ENCODE data around the gene TRAF1.

Gene TRAF1

DNA sequence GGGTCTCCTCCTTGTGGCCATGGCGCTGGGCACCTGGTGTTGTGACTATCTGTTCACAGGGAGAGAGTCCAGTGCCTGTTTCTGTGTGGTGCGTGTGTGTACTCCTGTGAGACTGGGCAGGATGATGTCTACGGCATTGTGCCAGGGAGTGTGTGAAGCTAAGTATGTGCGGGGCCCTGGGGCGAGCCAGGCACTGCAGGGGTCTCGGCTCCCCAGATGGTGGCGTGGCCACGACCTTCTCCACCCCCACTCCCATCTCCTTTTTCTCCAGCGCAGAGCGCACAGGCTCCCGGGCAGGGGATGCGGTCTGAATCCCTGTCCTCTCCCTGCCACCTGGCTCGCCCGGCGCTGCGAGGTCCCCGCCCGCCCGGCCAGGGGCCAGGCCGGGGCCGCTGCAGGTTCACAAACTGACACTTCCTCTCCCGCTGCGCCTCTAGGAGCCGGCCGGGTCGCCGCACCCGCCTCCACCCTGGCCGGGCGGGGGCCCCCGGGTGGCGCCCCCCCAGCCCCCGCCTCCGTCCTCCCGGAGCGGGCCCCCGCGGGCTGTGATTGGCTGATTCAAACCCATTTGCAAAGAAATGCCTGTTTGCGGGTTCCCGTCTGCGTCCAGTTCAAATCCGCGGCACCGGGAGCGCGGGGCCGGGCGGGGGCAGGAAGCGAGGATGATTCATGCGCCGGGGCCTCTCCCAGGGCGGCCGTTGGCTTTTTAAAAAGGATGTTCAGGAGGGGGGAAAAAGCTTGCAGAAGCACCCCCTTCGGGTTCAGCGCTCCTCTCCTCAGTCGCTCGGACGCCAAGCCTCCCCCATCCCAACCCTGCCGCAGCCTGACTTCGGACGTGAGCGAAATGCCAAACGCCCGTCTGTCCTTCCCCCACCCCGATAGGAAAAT is 50.4 kb downstream of the TRAF1 start:
- peaks cover 8 to 41% (median 30%) of the 10 kb centered on the region in 4 experiments for H3K4me1 ChIP-seq (ENCODE audit: control extremely low read depth in 1 of 4, control insufficient read depth in 4 of 4, insufficient read depth in 4 of 4, low read length in 3 of 4)
- 2% methylated on average over 48 of the region's 65 CpGs for WGBS (ENCODE audit: insufficient coverage)
- no peaks in the 10 kb centered on the region for H3K9me3 ChIP-seq (ENCODE audit: control extremely low read depth in 1 of 5, control insufficient read depth in 4 of 5, insufficient read depth in 2 of 5, low read depth in 1 of 5, low read length in 4 of 5)
- POLR2A ChIA-PET, result interaction anchor here (0.6 to 1.9 kb wide), 2 partner anchors 21 to 25 kb away, joined by 4 to 6 read pairs; no protein-coding TSS in a partner anchor
- peaks cover 0 to 37% (median 26%) of the 10 kb centered on the region in 4 experiments for H3K36me3 ChIP-seq (ENCODE audit: control insufficient read depth in 4 of 4, insufficient read depth in 4 of 4, low read length in 3 of 4)
- peak overlapping the region; percentile 59 to 93 for H3K27ac ChIP-seq (ENCODE audit: insufficient read depth in 1 of 2, low read depth in 1 of 2, low read length in 2 of 2, poor library complexity in 1 of 2, severe bottlenecking in 2 of 2)
- H3K4me3 ChIP-seq (ENCODE audit: control insufficient read depth in 1 of 7, extremely low read depth in 1 of 7, insufficient read depth in 4 of 7, low read depth in 2 of 7, low read length in 6 of 7), result peak overlapping the region; percentile 51 to 81 (median 73)
- DNase-seq, result peak; percentile 92 to 97 (median 95)
- CTCF ChIA-PET, result interaction anchor here (1.0 to 3.7 kb wide), 3 partner anchors 11 to 16 kb away, joined by 3 to 13 read pairs (median 3); no protein-coding TSS in a partner anchor
- no peaks in the 10 kb centered on the region for H3K27me3 ChIP-seq (replicated peaks in 2 of 5; ENCODE audit: control insufficient read depth in 4 of 5, insufficient read depth in 5 of 5, low read length in 4 of 5)

GRCh38 chr9:120875643-120875953 is 51.0 kb downstream of the TRAF1 start:
- H3K27ac ChIP-seq (ENCODE audit: insufficient read depth in 1 of 2, low read depth in 1 of 2, low read length in 2 of 2, poor library complexity in 1 of 2, severe bottlenecking in 2 of 2), result peak overlapping the region; percentile 43 to 93
- no peak for DNase-seq
- 62% methylated on average over 4 of the region's 7 CpGs for WGBS (ENCODE audit: insufficient coverage)
- H3K4me3 ChIP-seq (ENCODE audit: control insufficient read depth in 1 of 7, extremely low read depth in 1 of 7, insufficient read depth in 4 of 7, low read depth in 2 of 7, low read length in 6 of 7), result peak overlapping the region in 5 of 7 experiments; percentile 70 to 81 (median 75)
- H3K36me3 ChIP-seq (ENCODE audit: control insufficient read depth in 4 of 4, insufficient read depth in 4 of 4, low read length in 3 of 4), result peaks cover 0 to 37% (median 27%) of the 10 kb centered on the region in 4 experiments
- no peaks in the 10 kb centered on the region for H3K27me3 ChIP-seq (replicated peaks in 2 of 5; ENCODE audit: control insufficient read depth in 4 of 5, insufficient read depth in 5 of 5, low read length in 4 of 5)
- H3K9me3 ChIP-seq (ENCODE audit: control extremely low read depth in 1 of 5, control insufficient read depth in 4 of 5, insufficient read depth in 2 of 5, low read depth in 1 of 5, low read length in 4 of 5), result no peaks in the 10 kb centered on the region
- ChIA-PET CTCF (interaction anchor here (1.0 to 3.7 kb wide), 2 partner anchors 15 kb away, joined by 3 to 13 read pairs; no protein-coding TSS in a partner anchor), POLR2A (no interaction called here)
- peaks cover 8 to 42% (median 30%) of the 10 kb centered on the region in 4 experiments for H3K4me1 ChIP-seq (ENCODE audit: control extremely low read depth in 1 of 4, control insufficient read depth in 4 of 4, insufficient read depth in 4 of 4, low read length in 3 of 4)

- H3K9me3 ChIP-seq (ENCODE audit: control extremely low read depth in 1 of 5, control insufficient read depth in 4 of 5, insufficient read depth in 2 of 5, low read depth in 1 of 5, low read length in 4 of 5), result no peaks in the 10 kb centered on the region
- WGBS (ENCODE audit: insufficient coverage), result 91% methylated on average over 4 of the region's 4 CpGs
- peak overlapping the region in 2 of 7 experiments; percentile 73 to 81 for H3K4me3 ChIP-seq (ENCODE audit: control insufficient read depth in 1 of 7, extremely low read depth in 1 of 7, insufficient read depth in 4 of 7, low read depth in 2 of 7, low read length in 6 of 7)
- CTCF ChIA-PET, result interaction anchor here (3.7 kb wide), 1 partner anchor 16 kb away, joined by 13 read pairs; no protein-coding TSS in a partner anchor
- DNase-seq, result no peak
- POLR2A ChIA-PET, result no interaction called here
- peaks cover 8 to 46% (median 34%) of the 10 kb centered on the region in 4 experiments for H3K4me1 ChIP-seq (ENCODE audit: control extremely low read depth in 1 of 4, control insufficient read depth in 4 of 4, insufficient read depth in 4 of 4, low read length in 3 of 4)
- no peaks in the 10 kb centered on the region for H3K27me3 ChIP-seq (replicated peaks in 2 of 5; ENCODE audit: control insufficient read depth in 4 of 5, insufficient read depth in 5 of 5, low read length in 4 of 5)
- H3K27ac ChIP-seq (ENCODE audit: insufficient read depth in 1 of 2, low read depth in 1 of 2, low read length in 2 of 2, poor library complexity in 1 of 2, severe bottlenecking in 2 of 2), result peak overlapping the region in 1 of 2 experiments; percentile 93
- peaks cover 0 to 42% (median 27%) of the 10 kb centered on the region in 4 experiments for H3K36me3 ChIP-seq (ENCODE audit: control insufficient read depth in 4 of 4, insufficient read depth in 4 of 4, low read length in 3 of 4)
Observed at GRCh38 chr9:120875195-120875565, 51.4 kb downstream of the TRAF1 start.

GRCh38 chr9:120874226-120875194 is 52.1 kb downstream of the TRAF1 start:
- Histone ChIP-seq H3K36me3 (ENCODE audit: control insufficient read depth in 4 of 4, insufficient read depth in 4 of 4, low read length in 3 of 4) (peaks cover 0 to 48% (median 27%) of the 10 kb centered on the region in 4 experiments), H3K27me3 (replicated peaks in 2 of 5; ENCODE audit: control insufficient read depth in 4 of 5, insufficient read depth in 5 of 5, low read length in 4 of 5) (no peaks in the 10 kb centered on the region), H3K4me3 (ENCODE audit: control insufficient read depth in 1 of 7, extremely low read depth in 1 of 7, insufficient read depth in 4 of 7, low read depth in 2 of 7, low read length in 6 of 7) (no peak overlapping the region), H3K27ac (ENCODE audit: insufficient read depth in 1 of 2, low read depth in 1 of 2, low read length in 2 of 2, poor library complexity in 1 of 2, severe bottlenecking in 2 of 2) (peak overlapping the region in 1 of 2 experiments; percentile 50), H3K4me1 (ENCODE audit: control extremely low read depth in 1 of 4, control insufficient read depth in 4 of 4, insufficient read depth in 4 of 4, low read length in 3 of 4) (peaks cover 8 to 49% (median 40%) of the 10 kb centered on the region in 4 experiments), H3K9me3 (ENCODE audit: control extremely low read depth in 1 of 5, control insufficient read depth in 4 of 5, insufficient read depth in 2 of 5, low read depth in 1 of 5, low read length in 4 of 5) (no peaks in the 10 kb centered on the region)
- WGBS (ENCODE audit: insufficient coverage), result 98% methylated on average over 6 of the region's 10 CpGs
- ChIA-PET POLR2A (no interaction called here), CTCF (interaction anchor here (0.9 to 3.7 kb wide), 4 partner anchors 9 to 197 kb away, joined by 3 to 13 read pairs (median 5); no protein-coding TSS in a partner anchor)
- no peak for DNase-seq

- Histone ChIP-seq H3K27ac (ENCODE audit: insufficient read depth in 1 of 2, low read depth in 1 of 2, low read length in 2 of 2, poor library complexity in 1 of 2, severe bottlenecking in 2 of 2) (no peak overlapping the region), H3K4me3 (ENCODE audit: control insufficient read depth in 1 of 7, extremely low read depth in 1 of 7, insufficient read depth in 4 of 7, low read depth in 2 of 7, low read length in 6 of 7) (no peak overlapping the region), H3K9me3 (ENCODE audit: control extremely low read depth in 1 of 5, control insufficient read depth in 4 of 5, insufficient read depth in 2 of 5, low read depth in 1 of 5, low read length in 4 of 5) (no peaks in the 10 kb centered on the region), H3K4me1 (ENCODE audit: control extremely low read depth in 1 of 4, control insufficient read depth in 4 of 4, insufficient read depth in 4 of 4, low read length in 3 of 4) (peaks cover 8 to 45% (median 39%) of the 10 kb centered on the region in 4 experiments), H3K36me3 (ENCODE audit: control insufficient read depth in 4 of 4, insufficient read depth in 4 of 4, low read length in 3 of 4) (peaks cover 0 to 49% (median 27%) of the 10 kb centered on the region in 4 experiments), H3K27me3 (replicated peaks in 2 of 5; ENCODE audit: control insufficient read depth in 4 of 5, insufficient read depth in 5 of 5, low read length in 4 of 5) (no peaks in the 10 kb centered on the region)
- 100% methylated on average over 2 of the region's 4 CpGs for WGBS (ENCODE audit: insufficient coverage)
- ChIA-PET POLR2A (no interaction called here), CTCF (interaction anchor here (0.8 to 1.8 kb wide), 7 partner anchors 10 to 198 kb away, joined by 3 to 5 read pairs (median 4); no protein-coding TSS in a partner anchor)
- no peak for DNase-seq
Observed at GRCh38 chr9:120873512-120873911, 53.1 kb downstream of the TRAF1 start.

DNA sequence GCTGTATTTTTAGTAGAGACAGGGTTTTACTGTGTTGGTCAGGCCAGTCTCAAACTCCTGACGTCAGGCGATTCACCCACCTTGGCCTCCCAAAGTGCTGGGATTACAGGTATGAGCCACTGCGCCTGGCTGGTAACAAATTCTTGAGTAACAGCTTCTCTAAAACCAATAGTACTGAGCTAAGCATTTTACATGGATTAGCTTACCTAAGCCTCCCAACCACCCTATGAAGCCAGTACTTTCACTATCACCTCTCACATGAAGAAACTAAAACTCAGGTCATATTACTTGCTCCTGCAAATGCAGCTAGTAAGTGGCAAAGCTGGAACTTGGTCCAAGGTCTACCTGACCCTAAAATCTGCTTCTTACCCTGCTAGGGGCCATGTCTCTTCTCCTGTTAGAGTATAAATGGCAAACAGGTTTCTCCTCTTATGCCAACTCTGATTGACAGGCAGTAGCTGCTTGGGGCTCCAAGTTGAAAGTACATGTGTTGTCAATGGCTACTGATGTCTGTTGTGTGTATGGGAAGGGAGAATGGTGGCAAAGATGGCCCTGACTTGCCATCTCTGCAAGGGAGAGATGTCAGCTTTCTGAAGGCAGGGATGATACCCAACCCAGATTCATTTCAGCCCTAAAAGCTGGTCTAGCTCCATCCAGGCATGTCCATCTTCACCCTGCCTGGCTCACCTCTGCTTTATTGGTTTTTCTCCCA is 53.6 kb downstream of the TRAF1 start:
- no peak overlapping the region for H3K4me3 ChIP-seq (ENCODE audit: control insufficient read depth in 1 of 7, extremely low read depth in 1 of 7, insufficient read depth in 4 of 7, low read depth in 2 of 7, low read length in 6 of 7)
- POLR2A ChIA-PET, result interaction anchor here (2.0 kb wide), 1 partner anchor 24 kb away, joined by 6 read pairs; no protein-coding TSS in a partner anchor

More for the DNA sequence above, 53.6 kb downstream of the TRAF1 start:
- WGBS (ENCODE audit: insufficient coverage), result 100% methylated on average over 3 of the region's 3 CpGs
- Histone ChIP-seq H3K36me3 (ENCODE audit: control insufficient read depth in 4 of 4, insufficient read depth in 4 of 4, low read length in 3 of 4) (peaks cover 0 to 49% (median 27%) of the 10 kb centered on the region in 4 experiments), H3K27me3 (replicated peaks in 2 of 5; ENCODE audit: control insufficient read depth in 4 of 5, insufficient read depth in 5 of 5, low read length in 4 of 5) (no peaks in the 10 kb centered on the region), H3K9me3 (ENCODE audit: control extremely low read depth in 1 of 5, control insufficient read depth in 4 of 5, insufficient read depth in 2 of 5, low read depth in 1 of 5, low read length in 4 of 5) (no peaks in the 10 kb centered on the region), H3K4me1 (ENCODE audit: control extremely low read depth in 1 of 4, control insufficient read depth in 4 of 4, insufficient read depth in 4 of 4, low read length in 3 of 4) (peaks cover 6 to 45% (median 39%) of the 10 kb centered on the region in 4 experiments), H3K27ac (ENCODE audit: insufficient read depth in 1 of 2, low read depth in 1 of 2, low read length in 2 of 2, poor library complexity in 1 of 2, severe bottlenecking in 2 of 2) (no peak overlapping the region)
- CTCF ChIA-PET, result interaction anchor here (0.8 to 1.8 kb wide), 7 partner anchors 11 to 199 kb away, joined by 3 to 5 read pairs (median 4); no protein-coding TSS in a partner anchor
- DNase-seq, result no peak
